Measurements from ENCODE around the gene P2RX5.

- TF ChIP-seq CTCF (IDR thresholded peaks at IDR 0.05; ENCODE audit: low read length) (no peak), EZH2 (IDR thresholded peaks at IDR 0.05; ENCODE audit: borderline replicate concordance, low read length) (no peak)
Observed at GRCh38 chr17:3647251-3647650, 48.7 kb downstream of the P2RX5 start.
